Measurements from ENCODE around the gene MLLT3.

- TF ChIP-seq, protein P1, sequence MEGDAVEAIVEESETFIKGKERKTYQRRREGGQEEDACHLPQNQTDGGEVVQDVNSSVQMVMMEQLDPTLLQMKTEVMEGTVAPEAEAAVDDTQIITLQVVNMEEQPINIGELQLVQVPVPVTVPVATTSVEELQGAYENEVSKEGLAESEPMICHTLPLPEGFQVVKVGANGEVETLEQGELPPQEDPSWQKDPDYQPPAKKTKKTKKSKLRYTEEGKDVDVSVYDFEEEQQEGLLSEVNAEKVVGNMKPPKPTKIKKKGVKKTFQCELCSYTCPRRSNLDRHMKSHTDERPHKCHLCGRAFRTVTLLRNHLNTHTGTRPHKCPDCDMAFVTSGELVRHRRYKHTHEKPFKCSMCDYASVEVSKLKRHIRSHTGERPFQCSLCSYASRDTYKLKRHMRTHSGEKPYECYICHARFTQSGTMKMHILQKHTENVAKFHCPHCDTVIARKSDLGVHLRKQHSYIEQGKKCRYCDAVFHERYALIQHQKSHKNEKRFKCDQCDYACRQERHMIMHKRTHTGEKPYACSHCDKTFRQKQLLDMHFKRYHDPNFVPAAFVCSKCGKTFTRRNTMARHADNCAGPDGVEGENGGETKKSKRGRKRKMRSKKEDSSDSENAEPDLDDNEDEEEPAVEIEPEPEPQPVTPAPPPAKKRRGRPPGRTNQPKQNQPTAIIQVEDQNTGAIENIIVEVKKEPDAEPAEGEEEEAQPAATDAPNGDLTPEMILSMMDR (IDR thresholded peaks at IDR 0.05; ENCODE audit: insufficient read depth, low read depth, low read length): no peak
- no peak for TF ChIP-seq EZH2 (IDR thresholded peaks at IDR 0.05; ENCODE audit: insufficient read depth, low read length)
Observed at GRCh38 chr9:20408513-20408912, 213.8 kb downstream of the MLLT3 start.
